DMS114 treated with DMSO at 0.1 percent for 48 hours (cell line): ENCODE measurements around the gene TM4SF4.
A peak's percentile ranks its signal among the peaks of the same experiment; 100 is the strongest.

Experiments used
- DNase-seq: peaks from one replicate; lab custom pipeline; 2025; ENCODE audit not compliant: unreplicated experiment; lab: John Stamatoyannopoulos, UW

TM4SF4 gene

GRCh38 chr3:149509526-149509925 is 35.0 kb downstream of the TM4SF4 start:
- no peak for DNase-seq

- no peak for DNase-seq
These were observed 36.0 kb downstream of the TM4SF4 start for GRCh38 chr3:149510480-149510879.

- no peak for DNase-seq
These were observed 36.6 kb downstream of the TM4SF4 start for GRCh38 chr3:149511040-149511626.

GRCh38 chr3:149512073-149512782 is 37.7 kb downstream of the TM4SF4 start:
- peak; percentile 33 for DNase-seq

GRCh38 chr3:149514471-149514870 is 40.0 kb downstream of the TM4SF4 start:
- no peak for DNase-seq

GRCh38 chr3:149515249-149515648 is 40.8 kb downstream of the TM4SF4 start:
- DNase-seq, result no peak

- DNase-seq, result no peak
These were observed 42.4 kb downstream of the TM4SF4 start for GRCh38 chr3:149516920-149517319.

- no peak for DNase-seq
These were observed 45.4 kb downstream of the TM4SF4 start for GRCh38 chr3:149519912-149520311.

- no peak for DNase-seq
These were observed 49.2 kb downstream of the TM4SF4 start for GRCh38 chr3:149523512-149524299.

- no peak for DNase-seq
These were observed 53.2 kb downstream of the TM4SF4 start for GRCh38 chr3:149527531-149528339.

GRCh38 chr3:149528340-149528650 is 53.8 kb downstream of the TM4SF4 start:
- DNase-seq, result no peak

- no peak for DNase-seq
These were observed 54.6 kb downstream of the TM4SF4 start for GRCh38 chr3:149529099-149529498.

- DNase-seq, result no peak
These were observed 58.1 kb downstream of the TM4SF4 start for GRCh38 chr3:149532489-149533180.

- no peak for DNase-seq
These were observed 59.6 kb downstream of the TM4SF4 start for GRCh38 chr3:149534082-149534481.

- no peak for DNase-seq
These were observed 60.3 kb downstream of the TM4SF4 start for GRCh38 chr3:149534671-149535332.

GRCh38 chr3:149535333-149535685 is 60.8 kb downstream of the TM4SF4 start:
- no peak for DNase-seq

- no peak for DNase-seq
These were observed 61.9 kb downstream of the TM4SF4 start for GRCh38 chr3:149536429-149536828.

GRCh38 chr3:149538371-149538770 is 63.9 kb downstream of the TM4SF4 start:
- DNase-seq, result no peak

GRCh38 chr3:149541091-149541491 is 66.6 kb downstream of the TM4SF4 start:
- no peak for DNase-seq
